ENCODE results near the gene POLK.
"Not testable (repeated sequence)": the region's sequence is repeated elsewhere in the genome, so short reads cannot be mapped to it uniquely, and the experiment has no call there.

POLK gene

GRCh38 chr5:75566710-75567309 lies 55.1 kb downstream of the POLK start:
- TF ChIP-seq CTCF (conservative IDR thresholded peaks at IDR 0.05; ENCODE audit: low read depth) = no peak
- ChIA-PET POLR2A (ENCODE audit: low non-redundant PET) (no interaction called here), CTCF (interaction anchor here (0.7 to 1.0 kb wide), 2 partner anchors 114 to 286 kb away, joined by 3 to 5 read pairs; no protein-coding TSS in a partner anchor)
- H3K27ac ChIP-seq = peak overlapping the region; percentile 83
- DNase-seq (ENCODE audit: low spot score) = peak; percentile 94

- no peak for TF ChIP-seq CTCF (conservative IDR thresholded peaks at IDR 0.05; ENCODE audit: low read depth)
- DNase-seq (ENCODE audit: low spot score) = peak; percentile 30
- CTCF ChIA-PET = interaction anchor here (0.7 kb wide), 1 partner anchor 287 kb away, joined by 3 read pairs; no protein-coding TSS in a partner anchor
- POLR2A ChIA-PET (ENCODE audit: low non-redundant PET) = no interaction called here
- no peak overlapping the region for H3K27ac ChIP-seq
These were observed 56.0 kb downstream of the POLK start for GRCh38 chr5:75567710-75568109.

- no peak for DNase-seq (ENCODE audit: low spot score)
- CTCF ChIA-PET = no interaction called here
- POLR2A ChIA-PET (ENCODE audit: low non-redundant PET) = no interaction called here
- no peak for TF ChIP-seq CTCF (conservative IDR thresholded peaks at IDR 0.05; ENCODE audit: low read depth)
- no peak overlapping the region for H3K27ac ChIP-seq
These were observed 56.5 kb downstream of the POLK start for GRCh38 chr5:75568202-75568601.

GRCh38 chr5:75571547-75571946 lies 59.9 kb downstream of the POLK start:
- no peak overlapping the region for H3K27ac ChIP-seq
- ChIA-PET CTCF (no interaction called here), POLR2A (ENCODE audit: low non-redundant PET) (no interaction called here)
- TF ChIP-seq CTCF (conservative IDR thresholded peaks at IDR 0.05; ENCODE audit: low read depth) = no peak
- no peak for DNase-seq (ENCODE audit: low spot score)

- ChIA-PET CTCF (no interaction called here), POLR2A (ENCODE audit: low non-redundant PET) (no interaction called here)
- TF ChIP-seq CTCF (conservative IDR thresholded peaks at IDR 0.05; ENCODE audit: low read depth) = no peak
- DNase-seq (ENCODE audit: low spot score) = no peak
- no peak overlapping the region for H3K27ac ChIP-seq
These were observed 63.1 kb downstream of the POLK start for GRCh38 chr5:75574791-75575190.

GRCh38 chr5:75578280-75578679 lies 66.6 kb downstream of the POLK start:
- CTCF ChIA-PET; POLR2A ChIA-PET (ENCODE audit: low non-redundant PET); DNase-seq (ENCODE audit: low spot score); H3K27ac ChIP-seq: not testable (repeated sequence)

- POLR2A ChIA-PET (ENCODE audit: low non-redundant PET) = no interaction called here
- CTCF ChIA-PET = interaction anchor here (0.7 to 0.8 kb wide), 3 partner anchors 9 to 810 kb away, joined by 3 to 4 read pairs (median 3); no protein-coding TSS in a partner anchor
- no peak for TF ChIP-seq CTCF (conservative IDR thresholded peaks at IDR 0.05; ENCODE audit: low read depth)
- DNase-seq (ENCODE audit: low spot score) = no peak
- H3K27ac ChIP-seq = no peak overlapping the region
These were observed 73.0 kb downstream of the POLK start for GRCh38 chr5:75584641-75585040.
